IMR-90 (cell line): ENCODE measurements around the gene IQCK.

ENCODE experiments used
- BHLHE40 ChIP-seq: fragments of 150-350 bp; IDR thresholded peaks from 2 replicates; pipeline ENCODE4 v1.6.1; 2016; ENCODE audit warnings: mild to moderate bottlenecking, low read depth, low read length
- CEBPB ChIP-seq: IDR thresholded peaks from 2 replicates; pipeline ENCODE4 v1.6.1; 2012; ENCODE audit warnings: low read depth, low read length, improper control_type of control experiment
- CHD1 ChIP-seq: IDR thresholded peaks from 2 replicates; pipeline ENCODE4 v1.6.1; 2012; ENCODE audit warnings: low read depth, low read length, improper control_type of control experiment
- CTCF ChIP-seq: conservative IDR thresholded peaks from 2 replicates; pipeline ENCODE4 v1.5.1; 2012; ENCODE audit warnings: mild to moderate bottlenecking, low read depth, low read length, improper control_type of control experiment
- MAFK ChIP-seq: IDR thresholded peaks from 2 replicates; pipeline ENCODE4 v1.6.1; 2012; ENCODE audit warnings: low read depth, low read length, improper control_type of control experiment
- MAZ ChIP-seq: IDR thresholded peaks from 2 replicates; pipeline ENCODE4 v1.6.1; 2012; ENCODE audit warnings: low read depth, mild to moderate bottlenecking, low read length, improper control_type of control experiment, moderate library complexity, borderline replicate concordance
- NFE2L2 ChIP-seq: fragments of 150-350 bp; IDR thresholded peaks from 2 replicates; pipeline ENCODE4 v1.6.1; 2016; ENCODE audit warnings: low read depth, mild to moderate bottlenecking, low read length
- POLR2A ChIP-seq: IDR thresholded peaks from 2 replicates; pipeline ENCODE4 v1.6.1; 2012; ENCODE audit warnings: mild to moderate bottlenecking, low read depth, low read length
- RAD21 ChIP-seq: IDR thresholded peaks from 2 replicates; pipeline ENCODE4 v1.6.1; 2012; ENCODE audit warnings: low read length, improper control_type of control experiment
- RFX5 ChIP-seq: IDR thresholded peaks from 2 replicates; pipeline ENCODE4 v1.8.0; 2012; ENCODE audit warnings: low read depth, mild to moderate bottlenecking, low read length, moderate library complexity
- USF2 ChIP-seq: fragments of 150-350 bp; IDR thresholded peaks from 2 replicates; pipeline ENCODE4 v1.6.1; 2017; ENCODE audit warnings: mild to moderate bottlenecking, antibody characterized with exemption, low read length, low read depth

GRCh38 chr16:19757762-19758595, 39.9 kb downstream of the IQCK start:
- TF ChIP-seq MAZ, result no peak
- no peak for TF ChIP-seq POLR2A
- TF ChIP-seq CHD1, result no peak
- no peak for TF ChIP-seq CTCF
- TF ChIP-seq NFE2L2, result no peak
- no peak for TF ChIP-seq RFX5
- no peak for TF ChIP-seq CEBPB
- TF ChIP-seq RAD21, result no peak
- no peak for TF ChIP-seq USF2
- TF ChIP-seq MAFK, result no peak
- no peak for TF ChIP-seq BHLHE40
